Astrocyte (in vitro differentiated cells and primary cell): ENCODE measurements around the gene TEX10. TPM values are rescaled to one million over a fixed set of nuclear protein-coding genes. Genes with fewer than 3 reads are reported as not detected.

Experiments
- DNase-seq: peaks from one replicate; pipeline ENCODE4 v3.0.0-alpha.2; 2010; ENCODE audit warnings: low read depth
- FAIRE-seq: peaks from 2 replicates; lab custom pipeline; 2011; peaks lifted over from hg19 to GRCh38; lab: Jason Lieb, UNC
- H2AFZ ChIP-seq: 2 replicates; pipeline ENCODE4 v1.6.0; 2012; ENCODE audit warnings: low read depth, low read length, inconsistent platforms
- H3K27ac ChIP-seq: 2 replicates; pipeline ENCODE4 v1.5.1; 2011; ENCODE audit warnings: low read depth, low read length, inconsistent platforms
- H3K27me3 ChIP-seq: 2 replicates; pipeline ENCODE4 v1.6.0; 2011; ENCODE audit warnings: low read length, inconsistent platforms; ENCODE audit not compliant: insufficient read depth
- H3K36me3 ChIP-seq: 2 replicates; pipeline ENCODE4 v1.5.1; 2011; ENCODE audit warnings: low read length, inconsistent platforms; ENCODE audit not compliant: insufficient read depth
- H3K4me1 ChIP-seq: 2 replicates; pipeline ENCODE4 v1.5.1; 2011; ENCODE audit warnings: low read length, inconsistent platforms; ENCODE audit not compliant: insufficient read depth
- H3K4me2 ChIP-seq: 2 replicates; pipeline ENCODE4 v1.6.0; 2012; ENCODE audit warnings: low read length, inconsistent platforms
- H3K4me3 ChIP-seq: 2 replicates; pipeline ENCODE4 v1.5.1; 2011; ENCODE audit warnings: low read depth, mild to moderate bottlenecking, low read length, inconsistent platforms; ENCODE audit not compliant: insufficient read depth
- H3K79me2 ChIP-seq: 2 replicates; pipeline ENCODE4 v1.6.0; 2012; ENCODE audit warnings: mild to moderate bottlenecking, low read length, inconsistent platforms; ENCODE audit not compliant: insufficient read depth
- H3K9ac ChIP-seq: 2 replicates; pipeline ENCODE4 v1.6.0; 2012; ENCODE audit warnings: mild to moderate bottlenecking, low read length, inconsistent platforms
- H3K9me3 ChIP-seq: 2 replicates; pipeline ENCODE4 v1.5.1; 2012; ENCODE audit warnings: low read depth, mild to moderate bottlenecking, low read length, inconsistent platforms; ENCODE audit not compliant: insufficient read depth
- H4K20me1 ChIP-seq: 2 replicates; pipeline ENCODE4 v1.6.0; 2012; ENCODE audit warnings: low read length, inconsistent platforms; ENCODE audit not compliant: insufficient read depth
- H3K27ac Mint-ChIP-seq: one replicate; pipeline ENCODE4 v1.8.0; 2021; ENCODE audit warnings: mild to moderate bottlenecking, mixed read lengths; ENCODE audit not compliant: unreplicated experiment
- H3K27me3 Mint-ChIP-seq: one replicate; pipeline ENCODE4 v1.8.0; 2021; ENCODE audit warnings: low read depth, mixed read lengths; ENCODE audit not compliant: unreplicated experiment
- H3K36me3 Mint-ChIP-seq: one replicate; pipeline ENCODE4 v1.8.0; 2021; ENCODE audit warnings: low read depth, mixed read lengths; ENCODE audit not compliant: unreplicated experiment
- H3K4me1 Mint-ChIP-seq: one replicate; pipeline ENCODE4 v1.8.0; 2021; ENCODE audit warnings: low read depth, mixed read lengths; ENCODE audit not compliant: unreplicated experiment
- H3K4me3 Mint-ChIP-seq: one replicate; pipeline ENCODE4 v1.8.0; 2021; ENCODE audit warnings: mild to moderate bottlenecking, moderate library complexity, mixed read lengths; ENCODE audit not compliant: unreplicated experiment
- H3K9me3 Mint-ChIP-seq: one replicate; pipeline ENCODE4 v1.8.0; 2021; ENCODE audit warnings: mild to moderate bottlenecking, mixed read lengths; ENCODE audit not compliant: unreplicated experiment
- EZH2 ChIP-seq: IDR thresholded peaks from 2 replicates; pipeline ENCODE4 v1.6.1; 2012; ENCODE audit warnings: mild to moderate bottlenecking, low read length, inconsistent platforms; ENCODE audit not compliant: insufficient read depth
- total RNA-seq: library from RNA; stranded (reverse); gene quantifications from 2 replicates; pipeline ENCODE4 v1.2.1, GENCODE V29; 2021
- TF ChIP-seq, protein P1 (sequence below): IDR thresholded peaks from 2 replicates; pipeline ENCODE4 v1.5.1; 2011; ENCODE audit warnings: low read depth, mild to moderate bottlenecking, inconsistent platforms, low read length, moderate library complexity; ENCODE audit not compliant: insufficient read depth

TEX10 gene
- total RNA-seq, 1 donor from 2014 or later, result 35.1 TPM

- H3K9me3 ChIP-seq, result no peaks in the 10 kb centered on the region
- H3K4me1 ChIP-seq, result peaks cover 13% of the 10 kb centered on the region
- no peaks in the 10 kb centered on the region for H3K27me3 ChIP-seq
- no peak overlapping the region for H2AFZ ChIP-seq
- Mint-ChIP-seq H3K4me3 (peak overlapping the region; percentile 98), H3K4me1 (peaks cover 11% of the 10 kb centered on the region), H3K27me3 (no peaks in the 10 kb centered on the region), H3K27ac (peak overlapping the region; percentile 81), H3K9me3 (peaks cover 1% of the 10 kb centered on the region), H3K36me3 (peaks cover 2% of the 10 kb centered on the region)
- peak overlapping the region; percentile 88 for H3K4me3 ChIP-seq
- peaks cover 61% of the 10 kb centered on the region for H3K79me2 ChIP-seq
- TF ChIP-seq, protein P1, sequence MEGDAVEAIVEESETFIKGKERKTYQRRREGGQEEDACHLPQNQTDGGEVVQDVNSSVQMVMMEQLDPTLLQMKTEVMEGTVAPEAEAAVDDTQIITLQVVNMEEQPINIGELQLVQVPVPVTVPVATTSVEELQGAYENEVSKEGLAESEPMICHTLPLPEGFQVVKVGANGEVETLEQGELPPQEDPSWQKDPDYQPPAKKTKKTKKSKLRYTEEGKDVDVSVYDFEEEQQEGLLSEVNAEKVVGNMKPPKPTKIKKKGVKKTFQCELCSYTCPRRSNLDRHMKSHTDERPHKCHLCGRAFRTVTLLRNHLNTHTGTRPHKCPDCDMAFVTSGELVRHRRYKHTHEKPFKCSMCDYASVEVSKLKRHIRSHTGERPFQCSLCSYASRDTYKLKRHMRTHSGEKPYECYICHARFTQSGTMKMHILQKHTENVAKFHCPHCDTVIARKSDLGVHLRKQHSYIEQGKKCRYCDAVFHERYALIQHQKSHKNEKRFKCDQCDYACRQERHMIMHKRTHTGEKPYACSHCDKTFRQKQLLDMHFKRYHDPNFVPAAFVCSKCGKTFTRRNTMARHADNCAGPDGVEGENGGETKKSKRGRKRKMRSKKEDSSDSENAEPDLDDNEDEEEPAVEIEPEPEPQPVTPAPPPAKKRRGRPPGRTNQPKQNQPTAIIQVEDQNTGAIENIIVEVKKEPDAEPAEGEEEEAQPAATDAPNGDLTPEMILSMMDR, result no peak
- TF ChIP-seq EZH2, result no peak
- H4K20me1 ChIP-seq, result peaks cover 41% of the 10 kb centered on the region
- H3K9ac ChIP-seq, result peak overlapping the region; percentile 92
- FAIRE-seq (no peak), DNase-seq (no peak)
- peak overlapping the region; percentile 80 for H3K27ac ChIP-seq
- H3K4me2 ChIP-seq, result peak overlapping the region; percentile 85
- H3K36me3 ChIP-seq, result peaks cover 1% of the 10 kb centered on the region
Observed at GRCh38 chr9:100351508-100351907, 1.2 kb downstream of the TEX10 start.

DNA sequence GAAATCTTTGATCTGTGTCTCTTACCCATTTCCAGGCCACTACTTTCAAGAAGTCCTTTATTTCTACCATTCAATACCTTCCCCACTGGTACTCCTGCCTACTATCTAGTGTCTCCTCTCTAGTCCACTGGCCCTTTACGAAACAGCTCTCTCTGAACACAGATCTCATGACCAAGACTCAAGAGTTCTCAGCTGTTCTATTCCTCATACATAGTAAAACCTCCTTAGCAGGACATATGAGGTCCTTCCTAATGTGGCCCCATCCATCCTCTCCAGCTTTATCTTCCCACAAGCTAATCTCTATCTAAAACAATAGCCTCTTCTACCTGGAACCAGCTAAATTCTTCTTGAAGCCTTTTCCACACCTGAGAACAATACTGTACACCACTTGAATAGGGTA is 2.6 kb downstream of the TEX10 start:
- Histone ChIP-seq H3K4me2 (peak overlapping the region; percentile 40), H3K27me3 (no peaks in the 10 kb centered on the region), H3K9me3 (no peaks in the 10 kb centered on the region), H3K36me3 (peaks cover 3% of the 10 kb centered on the region), H3K27ac (no peak overlapping the region), H3K4me1 (peaks cover 13% of the 10 kb centered on the region), H3K79me2 (peaks cover 73% of the 10 kb centered on the region), H3K9ac (no peak overlapping the region), H2AFZ (no peak overlapping the region), H4K20me1 (peaks cover 46% of the 10 kb centered on the region), H3K4me3 (no peak overlapping the region)
- Mint-ChIP-seq H3K27me3 (no peaks in the 10 kb centered on the region), H3K4me3 (peak overlapping the region; percentile 22), H3K9me3 (peaks cover 1% of the 10 kb centered on the region), H3K36me3 (peaks cover 2% of the 10 kb centered on the region), H3K4me1 (peaks cover 11% of the 10 kb centered on the region), H3K27ac (no peak overlapping the region)
- DNase-seq, result no peak
- no peak for FAIRE-seq
- TF ChIP-seq EZH2, result no peak

GRCh38 chr9:100346836-100347235 is 5.9 kb downstream of the TEX10 start:
- no peaks in the 10 kb centered on the region for H3K27me3 ChIP-seq
- Mint-ChIP-seq H3K27me3 (no peaks in the 10 kb centered on the region), H3K36me3 (no peaks in the 10 kb centered on the region), H3K4me3 (no peak overlapping the region), H3K27ac (no peak overlapping the region), H3K9me3 (no peaks in the 10 kb centered on the region), H3K4me1 (peaks cover 13% of the 10 kb centered on the region)
- FAIRE-seq (no peak), DNase-seq (peak; percentile 56)
- H3K27ac ChIP-seq, result no peak overlapping the region
- H3K9ac ChIP-seq, result no peak overlapping the region
- peaks cover 3% of the 10 kb centered on the region for H3K36me3 ChIP-seq
- no peak overlapping the region for H3K4me3 ChIP-seq
- peaks cover 9% of the 10 kb centered on the region for H3K4me1 ChIP-seq
- peaks cover 58% of the 10 kb centered on the region for H4K20me1 ChIP-seq
- TF ChIP-seq, protein P1, result no peak
- TF ChIP-seq EZH2, result no peak
- H3K79me2 ChIP-seq, result peaks cover 97% of the 10 kb centered on the region
- H3K9me3 ChIP-seq, result no peaks in the 10 kb centered on the region
- no peak overlapping the region for H2AFZ ChIP-seq
- no peak overlapping the region for H3K4me2 ChIP-seq
